COLO668 (cell line): ENCODE data around the gene FAM131C.
A peak's percentile ranks its signal among the peaks of the same experiment; 100 is the strongest.
"Not testable (repeated sequence)": the region's sequence is repeated elsewhere in the genome, so short reads cannot be mapped to it uniquely, and the experiment has no call there.

Source experiments
- DNase-seq: peaks from one replicate; lab custom pipeline; 2025; ENCODE audit not compliant: unreplicated experiment; lab: John Stamatoyannopoulos, UW

Gene FAM131C

DNA sequence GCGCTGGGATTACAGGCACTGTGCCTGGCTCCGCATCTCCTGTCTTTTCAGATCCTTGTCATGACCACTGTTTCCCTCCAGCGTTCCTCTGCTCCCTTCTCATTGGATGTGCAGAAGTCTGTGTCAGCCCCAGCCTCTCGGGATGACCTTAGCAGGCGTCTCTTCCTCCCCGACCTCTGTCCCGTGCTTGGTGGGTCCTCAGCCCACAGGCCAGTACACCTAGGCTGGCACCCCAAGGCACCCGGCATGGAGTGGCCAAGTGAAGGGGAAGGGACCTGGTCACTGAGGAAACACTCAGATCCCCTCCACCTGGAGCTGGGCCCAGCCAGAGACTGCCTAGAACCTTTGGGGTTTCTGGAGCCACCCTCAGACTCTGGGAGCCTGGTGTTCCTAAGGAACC lies 32.3 kb downstream of the FAM131C start:
- DNase-seq, result no peak

DNA sequence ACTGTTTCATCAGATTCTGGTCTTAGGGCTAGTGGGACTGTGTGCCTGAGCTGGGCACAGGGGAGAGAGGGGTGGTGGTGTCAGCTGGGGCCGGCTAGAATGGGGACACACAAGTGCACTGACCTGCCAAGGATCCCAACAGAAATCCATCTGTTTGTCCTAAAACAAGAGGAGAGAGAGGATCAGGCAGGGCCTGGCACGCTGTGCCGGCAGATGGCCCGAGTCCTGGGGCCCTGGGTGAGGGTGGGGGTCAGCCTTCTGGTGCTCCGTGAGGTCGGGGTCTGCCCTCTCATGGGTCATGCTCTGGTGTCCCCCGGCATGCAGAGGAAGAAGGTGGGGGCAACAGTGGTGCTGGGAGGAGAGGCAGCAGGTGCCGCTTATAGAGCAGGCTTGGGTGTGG lies 33.6 kb downstream of the FAM131C start:
- not testable (repeated sequence) for DNase-seq

GRCh38 chr1:16038620-16038912 lies 34.9 kb downstream of the FAM131C start:
- DNase-seq, result no peak

DNA sequence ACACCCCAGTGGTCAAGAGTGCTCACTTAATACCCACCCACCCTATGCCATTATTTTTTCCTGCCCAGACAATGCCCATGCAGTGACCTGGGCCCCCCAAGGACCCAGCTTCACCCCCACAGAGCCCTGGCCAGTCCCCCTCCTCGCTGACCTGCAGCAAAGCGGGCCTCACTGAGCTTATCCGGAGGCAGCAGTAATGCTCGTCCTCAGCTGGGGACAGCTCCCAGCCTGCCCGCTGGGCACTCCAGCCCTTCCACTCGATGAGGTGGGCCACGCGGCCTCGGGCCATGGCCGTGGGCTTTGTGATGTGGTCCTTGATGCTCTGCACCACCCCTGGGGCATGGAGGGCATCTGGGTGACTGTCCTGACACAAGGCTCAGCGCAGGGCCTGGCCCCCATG lies 37.0 kb downstream of the FAM131C start:
- DNase-seq, result not testable (repeated sequence)

DNA sequence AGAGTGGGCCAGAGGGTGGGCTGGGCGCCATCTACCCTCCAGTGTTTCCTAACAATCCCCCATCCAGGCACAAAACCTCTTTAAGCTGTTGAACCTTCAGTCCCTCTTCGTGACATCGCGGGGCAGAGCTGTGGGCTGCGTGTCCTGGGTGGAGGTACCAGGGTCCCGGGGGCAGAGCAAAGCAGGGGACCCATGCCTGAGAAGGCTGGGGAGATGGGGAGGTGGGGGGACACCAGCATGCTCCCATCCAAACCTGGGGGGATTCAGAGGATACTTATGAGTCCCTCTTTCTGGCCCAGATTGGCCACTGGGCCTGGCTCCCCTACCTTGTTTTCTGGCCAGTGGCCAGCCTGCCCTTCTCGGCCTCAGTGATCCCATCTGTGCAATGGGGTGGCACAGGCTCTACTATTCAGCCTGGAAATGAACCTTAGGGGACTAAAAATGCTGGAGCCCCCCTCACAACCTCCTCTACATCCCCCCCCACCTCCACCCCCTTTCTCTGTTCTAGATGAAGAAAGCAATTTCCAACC lies 40.3 kb downstream of the FAM131C start:
- DNase-seq, result not testable (repeated sequence)

- peak; percentile 84 for DNase-seq
Observed at GRCh38 chr1:16032388-16033102, 40.9 kb downstream of the FAM131C start.

- no peak for DNase-seq
Observed at GRCh38 chr1:16031551-16031950, 41.9 kb downstream of the FAM131C start.

DNA sequence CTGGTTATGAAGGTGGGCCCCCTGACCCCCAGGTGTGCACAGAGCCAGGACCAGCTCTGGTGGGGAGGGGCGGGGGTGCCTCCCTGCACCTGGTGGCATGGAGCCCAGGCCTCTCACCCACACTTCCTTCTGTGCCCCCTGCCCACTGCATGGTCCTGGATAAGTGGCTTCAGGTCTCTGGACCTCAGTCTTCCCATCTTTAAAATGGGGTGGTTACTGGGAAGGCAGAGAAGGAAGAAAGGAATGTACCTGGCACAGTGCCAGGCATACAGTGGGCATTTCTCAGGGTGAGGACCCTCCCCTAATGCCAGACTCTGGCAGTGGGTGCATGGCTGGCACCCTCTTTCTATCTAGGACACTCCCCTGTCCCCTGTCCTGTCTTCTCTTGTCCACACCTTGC lies 44.2 kb downstream of the FAM131C start:
- no peak for DNase-seq

GRCh38 chr1:16029003-16029268 lies 44.5 kb downstream of the FAM131C start:
- DNase-seq, result not testable (repeated sequence)

- DNase-seq, result no peak
Observed at GRCh38 chr1:16028237-16029002, 45.0 kb downstream of the FAM131C start.

DNA sequence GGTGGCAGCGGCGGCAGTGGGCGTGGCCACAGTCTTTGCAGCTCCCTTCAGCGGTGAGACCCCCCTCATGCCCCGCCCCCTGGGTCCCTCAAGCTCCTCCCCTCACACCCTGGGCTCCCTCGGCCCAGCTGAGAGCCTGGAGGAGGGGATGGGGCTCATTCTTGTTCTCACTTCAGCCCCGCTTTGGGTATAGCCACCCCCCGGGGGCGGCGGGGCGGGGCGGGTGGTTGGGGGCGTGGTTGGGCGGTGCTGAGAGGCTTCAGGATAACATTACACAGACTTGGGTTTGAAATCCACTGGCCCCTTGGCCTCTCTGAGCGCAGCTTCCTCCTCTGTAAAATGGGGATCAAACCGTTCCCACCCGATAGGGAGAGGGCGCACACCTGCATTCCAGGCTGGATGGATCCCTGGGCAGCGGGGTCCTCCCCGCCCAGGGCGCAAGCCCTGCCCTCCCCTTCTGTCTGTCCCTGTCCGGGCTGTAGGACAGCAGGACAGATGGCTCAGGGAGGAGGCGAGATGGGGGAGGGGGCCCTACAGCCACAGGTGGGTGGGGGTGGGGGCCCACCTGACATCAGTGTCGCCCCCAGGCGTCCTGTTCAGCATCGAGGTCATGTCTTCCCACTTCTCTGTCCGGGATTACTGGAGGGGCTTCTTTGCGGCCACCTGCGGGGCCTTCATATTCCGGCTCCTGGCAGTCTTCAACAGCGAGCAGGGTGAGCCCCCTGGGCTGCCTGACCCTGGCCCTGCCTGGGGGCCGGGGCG lies 46.5 kb downstream of the FAM131C start:
- DNase-seq, result no peak

- DNase-seq, result not testable (repeated sequence)
Observed at GRCh38 chr1:16026302-16026701, 47.1 kb downstream of the FAM131C start.

- no peak for DNase-seq
Observed at GRCh38 chr1:16023050-16023653, 50.3 kb downstream of the FAM131C start.

DNA sequence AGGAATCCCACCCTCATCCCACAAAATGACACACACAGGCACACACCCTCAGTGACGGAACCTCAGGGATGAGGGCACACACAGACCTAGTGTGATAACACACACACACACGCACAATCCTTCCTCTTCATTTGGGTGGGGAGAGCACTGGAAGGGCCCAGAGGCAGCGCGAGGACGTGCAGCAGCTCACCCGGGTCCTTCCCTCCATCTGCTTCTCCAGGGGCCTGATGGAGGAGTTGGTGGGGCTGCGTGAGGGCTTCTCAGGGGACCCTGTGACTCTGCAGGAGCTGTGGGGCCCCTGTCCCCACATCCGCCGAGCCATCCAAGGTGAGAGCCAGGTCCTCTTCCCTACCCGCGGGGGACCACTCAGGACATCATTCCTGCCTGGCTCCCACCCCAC lies 51.1 kb downstream of the FAM131C start:
- no peak for DNase-seq

GRCh38 chr1:16021681-16022080 lies 51.8 kb downstream of the FAM131C start, which contains the start of gene CLCNKA:
Gene CLCNKA, plus strand, starts transcription at chr1:16022036. Its CDS starts 584 bp downstream, at chr1:16022620.
- DNase-seq, result no peak

GRCh38 chr1:16020878-16021277 lies 52.6 kb downstream of the FAM131C start:
- not testable (repeated sequence) for DNase-seq

GRCh38 chr1:16020325-16020724 lies 53.1 kb downstream of the FAM131C start:
- DNase-seq, result no peak

DNA sequence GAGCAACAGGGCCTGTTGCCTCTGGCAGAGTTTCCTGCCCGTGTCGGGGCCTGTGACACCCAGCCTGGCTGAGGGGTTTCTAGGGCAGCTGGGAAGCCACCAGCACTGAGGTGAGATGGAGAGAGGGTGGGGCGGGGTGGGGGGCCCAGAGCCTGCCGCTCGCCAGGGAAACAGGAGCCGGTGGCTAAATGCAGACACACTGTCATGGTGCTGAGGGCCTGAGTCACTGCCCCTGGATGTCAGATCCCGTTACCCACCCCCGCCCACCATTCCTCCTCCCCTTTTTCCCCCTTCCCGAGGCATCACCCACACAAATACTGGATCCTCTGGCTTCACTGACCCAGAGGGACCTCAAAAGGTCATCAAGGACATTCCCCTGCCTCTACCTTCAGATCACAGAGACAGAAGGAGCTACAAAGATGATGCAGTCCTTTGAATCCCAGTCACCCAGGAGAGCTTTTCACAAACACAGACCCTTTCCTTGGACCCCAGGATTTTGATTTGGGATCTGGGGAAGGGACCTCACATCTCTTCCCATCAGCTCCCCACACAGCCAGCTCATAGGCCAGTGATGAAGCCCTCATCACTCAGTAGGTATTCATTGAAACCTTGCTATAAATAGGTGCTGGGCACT lies 53.7 kb downstream of the FAM131C start:
- no peak for DNase-seq

- no peak for DNase-seq
Observed at GRCh38 chr1:16018749-16019643, 54.5 kb downstream of the FAM131C start.

DNA sequence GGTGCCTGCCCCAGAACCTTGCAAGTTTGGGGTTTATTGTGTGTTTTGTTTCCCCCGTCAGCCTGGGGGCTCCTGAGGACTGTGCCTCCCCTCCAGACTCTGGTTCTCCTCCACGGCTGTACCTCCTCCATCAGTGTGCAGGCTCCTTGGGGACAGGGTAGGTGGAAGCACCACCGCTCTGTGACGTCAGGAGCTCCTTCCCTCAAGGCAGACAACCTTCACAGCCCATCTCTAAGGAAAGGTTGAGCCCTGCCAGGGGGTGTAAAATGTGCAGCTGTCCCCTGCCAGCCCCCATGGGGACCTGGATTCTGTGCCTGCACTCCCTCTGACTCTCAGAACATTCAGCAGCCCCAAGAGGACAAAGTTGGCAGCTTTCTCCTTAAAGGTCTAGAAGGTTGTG lies 55.1 kb downstream of the FAM131C start:
- DNase-seq, result no peak
